ENCODE results near the gene TMEM225B. TPM values are rescaled to one million over a fixed set of nuclear protein-coding genes. Genes with fewer than 3 reads are reported as not detected.
A peak's percentile ranks its signal among the peaks of the same experiment; 100 is the strongest.

TMEM225B gene
- total RNA-seq, 4 donors from 2014 or later, result 0.82 to 1.8 (median 0.89) TPM

DNA sequence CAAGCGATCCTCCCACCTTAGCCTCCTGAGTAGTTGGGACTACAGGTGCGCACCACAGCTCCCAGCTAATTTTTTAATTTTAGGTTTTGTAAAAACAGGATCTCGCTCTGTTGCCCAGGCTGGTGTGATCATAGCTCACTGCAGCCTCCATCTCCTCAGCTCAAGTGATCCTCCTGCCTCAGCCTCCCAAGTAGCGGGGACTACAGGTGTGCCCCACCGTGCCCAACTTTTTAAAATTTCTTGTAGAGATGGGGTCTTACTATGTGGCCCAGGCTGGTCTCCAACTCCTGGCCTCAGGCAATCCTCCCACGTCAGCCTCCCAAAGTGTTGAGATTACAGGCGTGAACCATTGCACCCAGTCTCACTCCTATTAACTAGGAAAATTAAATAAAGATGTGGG lies 7.5 kb downstream of the TMEM225B start:
- DNase-seq (ENCODE audit: low spot score) (no peak), ATAC-seq (ENCODE audit: low FRiP score) (no peak)
- TF ChIP-seq, protein P1, sequence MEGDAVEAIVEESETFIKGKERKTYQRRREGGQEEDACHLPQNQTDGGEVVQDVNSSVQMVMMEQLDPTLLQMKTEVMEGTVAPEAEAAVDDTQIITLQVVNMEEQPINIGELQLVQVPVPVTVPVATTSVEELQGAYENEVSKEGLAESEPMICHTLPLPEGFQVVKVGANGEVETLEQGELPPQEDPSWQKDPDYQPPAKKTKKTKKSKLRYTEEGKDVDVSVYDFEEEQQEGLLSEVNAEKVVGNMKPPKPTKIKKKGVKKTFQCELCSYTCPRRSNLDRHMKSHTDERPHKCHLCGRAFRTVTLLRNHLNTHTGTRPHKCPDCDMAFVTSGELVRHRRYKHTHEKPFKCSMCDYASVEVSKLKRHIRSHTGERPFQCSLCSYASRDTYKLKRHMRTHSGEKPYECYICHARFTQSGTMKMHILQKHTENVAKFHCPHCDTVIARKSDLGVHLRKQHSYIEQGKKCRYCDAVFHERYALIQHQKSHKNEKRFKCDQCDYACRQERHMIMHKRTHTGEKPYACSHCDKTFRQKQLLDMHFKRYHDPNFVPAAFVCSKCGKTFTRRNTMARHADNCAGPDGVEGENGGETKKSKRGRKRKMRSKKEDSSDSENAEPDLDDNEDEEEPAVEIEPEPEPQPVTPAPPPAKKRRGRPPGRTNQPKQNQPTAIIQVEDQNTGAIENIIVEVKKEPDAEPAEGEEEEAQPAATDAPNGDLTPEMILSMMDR (IDR thresholded peaks at IDR 0.05), result no peak

DNA sequence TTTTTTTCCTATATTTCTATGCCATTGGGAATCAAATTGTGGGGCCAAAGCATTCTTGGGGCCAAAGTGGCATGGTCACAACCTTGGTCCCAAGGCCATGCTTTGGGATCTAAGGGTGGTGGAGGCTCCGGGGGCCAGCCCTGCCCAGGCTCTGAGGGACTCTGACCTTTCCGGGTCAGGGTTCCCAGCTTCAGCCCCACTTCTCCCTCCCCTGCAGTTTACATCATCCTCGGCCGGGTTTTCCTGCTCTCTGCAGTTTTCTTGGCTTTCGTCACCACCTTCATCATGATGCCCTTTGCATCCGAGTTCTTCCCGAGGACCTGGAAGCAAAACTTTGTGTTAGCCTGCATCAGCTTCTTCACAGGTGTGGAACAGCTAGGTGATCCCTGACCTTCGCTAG lies 8.5 kb downstream of the TMEM225B start:
- DNase-seq (ENCODE audit: low spot score) (no peak), ATAC-seq (ENCODE audit: low FRiP score) (no peak)
- TF ChIP-seq, protein P1 (IDR thresholded peaks at IDR 0.05), result no peak

DNA sequence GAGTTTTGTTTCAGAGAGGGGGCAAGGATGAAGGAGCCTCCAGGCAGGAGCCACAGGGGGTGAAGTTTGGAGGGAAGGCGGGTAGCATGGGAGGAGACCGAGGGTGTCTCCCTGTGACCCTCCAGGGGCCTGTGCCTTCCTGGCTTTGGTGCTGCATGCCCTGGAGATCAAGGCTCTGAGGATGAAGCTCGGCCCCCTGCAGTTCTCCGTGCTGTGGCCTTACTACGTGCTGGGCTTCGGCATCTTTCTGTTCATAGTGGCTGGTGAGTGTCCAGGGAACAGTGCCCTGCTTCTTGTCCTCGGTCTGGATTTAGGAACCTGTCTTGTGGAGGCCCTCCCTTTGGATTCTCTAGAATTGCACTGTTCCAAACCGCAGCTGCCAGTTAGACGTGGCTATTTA lies 9.5 kb downstream of the TMEM225B start:
- no peak for DNase-seq (ENCODE audit: low spot score)
- TF ChIP-seq, protein P1 (IDR thresholded peaks at IDR 0.05), result no peak
- ATAC-seq (ENCODE audit: low FRiP score), result no peak

DNA sequence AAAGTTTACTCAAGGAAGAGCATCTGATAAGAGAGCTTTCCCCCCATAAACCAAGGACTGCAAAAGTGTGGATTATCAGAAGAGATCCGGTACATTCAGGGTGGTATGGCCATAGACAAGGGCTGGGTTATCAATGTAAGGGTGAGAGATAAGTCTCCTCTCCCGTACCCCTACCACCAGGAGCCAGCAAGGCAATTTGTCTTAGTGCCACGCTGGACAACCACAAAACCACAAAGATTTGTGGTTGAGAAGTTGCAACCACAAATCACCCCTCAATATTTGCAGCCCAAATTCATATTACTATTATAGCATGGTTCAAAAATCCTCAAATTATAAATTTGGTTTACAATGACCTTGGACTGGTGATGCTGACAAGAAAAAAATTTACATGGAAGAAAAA lies 16.4 kb downstream of the TMEM225B start:
- TF ChIP-seq, protein P1 (IDR thresholded peaks at IDR 0.05), result no peak
- no peak for ATAC-seq (ENCODE audit: low FRiP score)
- no peak for DNase-seq (ENCODE audit: low spot score)

DNA sequence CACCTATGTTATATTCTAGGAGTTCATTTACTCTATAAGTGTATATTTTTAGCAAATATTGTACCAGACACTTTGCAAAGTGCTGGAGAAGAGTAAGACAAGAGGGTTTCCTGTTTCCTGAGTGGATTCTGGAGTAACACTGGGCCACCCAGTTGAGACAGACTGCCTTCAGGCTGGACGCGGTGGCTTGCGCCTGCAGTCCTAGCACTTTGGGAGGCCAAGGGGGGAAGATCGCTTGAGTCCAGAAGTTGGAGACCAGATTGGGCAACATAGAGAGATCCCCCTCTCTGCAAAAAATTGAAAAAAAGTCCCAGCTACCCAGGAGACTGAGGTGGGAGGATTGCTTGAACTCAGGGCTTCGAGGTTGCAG lies 17.9 kb downstream of the TMEM225B start:
- DNase-seq (ENCODE audit: low spot score) (no peak), ATAC-seq (ENCODE audit: low FRiP score) (no peak)
- TF ChIP-seq, protein P1 (IDR thresholded peaks at IDR 0.05), result no peak

DNA sequence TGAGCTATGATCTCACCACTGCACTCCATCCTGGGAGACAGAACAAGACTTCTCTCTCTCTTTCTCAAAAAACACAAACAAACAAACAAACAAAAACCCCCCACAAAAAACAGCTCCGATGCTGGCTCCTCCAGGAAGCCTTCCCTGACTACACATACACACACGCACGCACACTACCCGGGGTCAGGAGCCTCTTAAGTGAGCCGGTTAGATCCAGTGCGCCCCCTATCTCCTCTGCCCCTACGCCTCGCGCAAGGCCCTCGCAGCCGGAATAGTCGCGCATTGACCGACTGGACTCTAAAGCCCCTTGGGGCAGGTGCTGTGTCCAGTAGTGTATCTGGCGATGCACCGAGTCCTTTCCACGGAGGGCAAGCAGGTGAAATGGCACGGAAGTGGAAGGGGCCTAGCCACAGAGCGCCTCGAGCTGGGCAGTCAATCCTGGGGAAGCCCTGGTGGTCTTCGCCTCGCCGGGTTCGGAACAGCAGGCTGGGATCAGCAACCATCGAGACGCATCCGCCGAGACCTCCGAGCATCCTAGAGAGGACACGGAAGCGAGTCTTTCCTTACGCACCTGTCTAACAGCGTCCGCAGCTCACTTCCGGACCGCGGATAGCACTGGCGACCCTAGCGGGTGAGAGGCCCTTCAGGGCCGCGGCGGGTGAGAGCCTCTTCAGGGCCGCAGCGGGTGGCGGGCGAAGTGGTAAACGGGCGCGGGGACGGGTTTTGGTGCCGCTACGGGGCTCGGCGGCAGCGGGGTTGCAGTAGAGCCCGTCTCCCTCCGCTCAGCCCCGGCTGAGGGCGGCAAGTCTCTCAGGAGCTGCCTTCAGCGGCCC lies 18.5 kb downstream of the TMEM225B start, which contains the start of gene ZSCAN25:
Gene ZSCAN25, plus strand, starts transcription at position 588 of the 833 bp plus-strand sequence. CDS start 2,661 bp downstream, outside the sequence.
- DNase-seq (ENCODE audit: low spot score), result peak; percentile 50
- TF ChIP-seq, protein P1 (IDR thresholded peaks at IDR 0.05), result no peak
- ATAC-seq (ENCODE audit: low FRiP score), result peak; percentile 99

All from omental fat pad (tissue), 4 donors.